ENCODE results near the gene WWTR1.

The WWTR1 gene

DNA sequence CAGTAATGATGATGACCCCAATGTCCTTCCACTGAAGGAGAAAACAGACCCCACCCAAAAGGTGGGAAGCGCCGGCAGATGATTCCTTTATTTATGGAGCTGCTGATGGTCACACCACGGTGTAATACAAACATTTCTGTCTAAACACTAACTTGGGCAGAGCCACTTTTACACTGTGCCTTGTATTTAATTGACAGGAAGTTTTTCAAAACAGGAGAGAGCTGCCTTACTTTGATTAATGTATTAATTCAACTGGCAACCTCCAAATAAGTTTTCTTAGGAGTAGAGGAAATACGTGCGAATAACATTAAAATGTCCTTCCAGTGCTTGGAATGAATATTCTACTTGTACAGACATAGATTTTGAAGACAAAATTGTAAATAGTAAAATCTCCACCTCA lies 70.4 kb downstream of the WWTR1 start:
- Histone ChIP-seq H3K4me1 (ENCODE audit: control insufficient read depth, insufficient read depth, low read length) (peaks cover 33% of the 10 kb centered on the region), H3K27me3 (replicated peaks; ENCODE audit: control insufficient read depth, insufficient read depth, low read length) (no peaks in the 10 kb centered on the region), H3K9me3 (ENCODE audit: control insufficient read depth, low read length) (no peaks in the 10 kb centered on the region), H3K36me3 (ENCODE audit: control insufficient read depth, insufficient read depth, low read length, severe bottlenecking) (no peaks in the 10 kb centered on the region), H3K4me3 (ENCODE audit: low read length) (no peak overlapping the region), H3K9ac (ENCODE audit: low read length) (no peak overlapping the region)
- DNase-seq (ENCODE audit: low read depth) = no peak

GRCh38 chr3:149586871-149587270 lies 71.0 kb downstream of the WWTR1 start:
- Histone ChIP-seq H3K9ac (ENCODE audit: low read length) (no peak overlapping the region), H3K4me1 (ENCODE audit: control insufficient read depth, insufficient read depth, low read length) (peaks cover 38% of the 10 kb centered on the region), H3K27me3 (replicated peaks; ENCODE audit: control insufficient read depth, insufficient read depth, low read length) (no peaks in the 10 kb centered on the region), H3K4me3 (ENCODE audit: low read length) (no peak overlapping the region), H3K36me3 (ENCODE audit: control insufficient read depth, insufficient read depth, low read length, severe bottlenecking) (no peaks in the 10 kb centered on the region), H3K9me3 (ENCODE audit: control insufficient read depth, low read length) (no peaks in the 10 kb centered on the region)
- DNase-seq (ENCODE audit: low read depth) = no peak

- H3K4me3 ChIP-seq (ENCODE audit: low read length) = no peak overlapping the region
- no peaks in the 10 kb centered on the region for H3K36me3 ChIP-seq (ENCODE audit: control insufficient read depth, insufficient read depth, low read length, severe bottlenecking)
- H3K9ac ChIP-seq (ENCODE audit: low read length) = no peak overlapping the region
- H3K27me3 ChIP-seq (replicated peaks; ENCODE audit: control insufficient read depth, insufficient read depth, low read length) = no peaks in the 10 kb centered on the region
- DNase-seq (ENCODE audit: low read depth) = no peak
- peaks cover 53% of the 10 kb centered on the region for H3K4me1 ChIP-seq (ENCODE audit: control insufficient read depth, insufficient read depth, low read length)
- H3K9me3 ChIP-seq (ENCODE audit: control insufficient read depth, low read length) = no peaks in the 10 kb centered on the region
Observed at GRCh38 chr3:149585401-149585726, 72.5 kb downstream of the WWTR1 start.

- H3K4me1 ChIP-seq (ENCODE audit: control insufficient read depth, insufficient read depth, low read length) = peaks cover 66% of the 10 kb centered on the region
- H3K9me3 ChIP-seq (ENCODE audit: control insufficient read depth, low read length) = no peaks in the 10 kb centered on the region
- peak overlapping the region; percentile 55 for H3K4me3 ChIP-seq (ENCODE audit: low read length)
- H3K27me3 ChIP-seq (replicated peaks; ENCODE audit: control insufficient read depth, insufficient read depth, low read length) = no peaks in the 10 kb centered on the region
- peak overlapping the region; percentile 55 for H3K9ac ChIP-seq (ENCODE audit: low read length)
- no peak for DNase-seq (ENCODE audit: low read depth)
- H3K36me3 ChIP-seq (ENCODE audit: control insufficient read depth, insufficient read depth, low read length, severe bottlenecking) = no peaks in the 10 kb centered on the region
Observed at GRCh38 chr3:149583921-149584635, 73.7 kb downstream of the WWTR1 start.

DNA sequence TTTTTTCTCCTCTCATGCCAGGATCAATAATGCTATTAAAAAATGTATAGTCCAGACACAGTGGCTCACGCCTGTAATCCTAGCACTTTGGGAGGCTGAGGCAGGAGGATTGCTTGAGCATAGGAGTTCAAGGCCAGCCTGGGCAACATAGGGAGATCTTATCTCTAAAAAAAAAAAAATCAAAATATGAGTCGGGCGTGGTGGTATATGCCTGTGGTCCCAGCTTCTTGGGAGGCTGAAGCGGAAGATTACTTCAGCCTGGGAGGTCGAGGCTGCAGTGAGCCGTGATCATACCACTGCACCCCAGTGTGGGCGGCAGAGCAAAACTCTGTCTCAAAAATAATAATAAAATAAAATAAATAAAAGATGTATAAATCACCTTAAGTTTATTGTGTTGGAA lies 75.4 kb downstream of the WWTR1 start:
- Histone ChIP-seq H3K36me3 (ENCODE audit: control insufficient read depth, insufficient read depth, low read length, severe bottlenecking) (no peaks in the 10 kb centered on the region), H3K9me3 (ENCODE audit: control insufficient read depth, low read length) (no peaks in the 10 kb centered on the region), H3K9ac (ENCODE audit: low read length) (peak overlapping the region; percentile 78), H3K4me1 (ENCODE audit: control insufficient read depth, insufficient read depth, low read length) (peaks cover 73% of the 10 kb centered on the region), H3K4me3 (ENCODE audit: low read length) (peak overlapping the region; percentile 75), H3K27me3 (replicated peaks; ENCODE audit: control insufficient read depth, insufficient read depth, low read length) (no peaks in the 10 kb centered on the region)
- no peak for DNase-seq (ENCODE audit: low read depth)

GRCh38 chr3:149581681-149582370 lies 76.0 kb downstream of the WWTR1 start:
- Histone ChIP-seq H3K27me3 (replicated peaks; ENCODE audit: control insufficient read depth, insufficient read depth, low read length) (no peaks in the 10 kb centered on the region), H3K36me3 (ENCODE audit: control insufficient read depth, insufficient read depth, low read length, severe bottlenecking) (no peaks in the 10 kb centered on the region), H3K4me3 (ENCODE audit: low read length) (peak overlapping the region; percentile 75), H3K9me3 (ENCODE audit: control insufficient read depth, low read length) (no peaks in the 10 kb centered on the region), H3K4me1 (ENCODE audit: control insufficient read depth, insufficient read depth, low read length) (peaks cover 76% of the 10 kb centered on the region), H3K9ac (ENCODE audit: low read length) (peak overlapping the region; percentile 78)
- DNase-seq (ENCODE audit: low read depth) = peak; percentile 78

GRCh38 chr3:149581248-149581647 lies 76.6 kb downstream of the WWTR1 start:
- peaks cover 77% of the 10 kb centered on the region for H3K4me1 ChIP-seq (ENCODE audit: control insufficient read depth, insufficient read depth, low read length)
- no peaks in the 10 kb centered on the region for H3K27me3 ChIP-seq (replicated peaks; ENCODE audit: control insufficient read depth, insufficient read depth, low read length)
- no peaks in the 10 kb centered on the region for H3K9me3 ChIP-seq (ENCODE audit: control insufficient read depth, low read length)
- peak overlapping the region; percentile 78 for H3K9ac ChIP-seq (ENCODE audit: low read length)
- H3K4me3 ChIP-seq (ENCODE audit: low read length) = peak overlapping the region; percentile 75
- DNase-seq (ENCODE audit: low read depth) = no peak
- no peaks in the 10 kb centered on the region for H3K36me3 ChIP-seq (ENCODE audit: control insufficient read depth, insufficient read depth, low read length, severe bottlenecking)

- Histone ChIP-seq H3K27me3 (replicated peaks; ENCODE audit: control insufficient read depth, insufficient read depth, low read length) (no peaks in the 10 kb centered on the region), H3K9ac (ENCODE audit: low read length) (peak overlapping the region; percentile 55), H3K4me3 (ENCODE audit: low read length) (no peak overlapping the region), H3K36me3 (ENCODE audit: control insufficient read depth, insufficient read depth, low read length, severe bottlenecking) (no peaks in the 10 kb centered on the region), H3K4me1 (ENCODE audit: control insufficient read depth, insufficient read depth, low read length) (peaks cover 90% of the 10 kb centered on the region), H3K9me3 (ENCODE audit: control insufficient read depth, low read length) (no peaks in the 10 kb centered on the region)
- DNase-seq (ENCODE audit: low read depth) = peak; percentile 59
Observed at GRCh38 chr3:149579838-149580542, 77.8 kb downstream of the WWTR1 start.

- Histone ChIP-seq H3K36me3 (ENCODE audit: control insufficient read depth, insufficient read depth, low read length, severe bottlenecking) (no peaks in the 10 kb centered on the region), H3K4me3 (ENCODE audit: low read length) (no peak overlapping the region), H3K27me3 (replicated peaks; ENCODE audit: control insufficient read depth, insufficient read depth, low read length) (no peaks in the 10 kb centered on the region), H3K9ac (ENCODE audit: low read length) (peak overlapping the region; percentile 55), H3K4me1 (ENCODE audit: control insufficient read depth, insufficient read depth, low read length) (peaks cover 91% of the 10 kb centered on the region), H3K9me3 (ENCODE audit: control insufficient read depth, low read length) (no peaks in the 10 kb centered on the region)
- DNase-seq (ENCODE audit: low read depth) = no peak
Observed at GRCh38 chr3:149579161-149579560, 78.7 kb downstream of the WWTR1 start.

GRCh38 chr3:149577801-149578200 lies 80.0 kb downstream of the WWTR1 start:
- H3K4me3 ChIP-seq (ENCODE audit: low read length) = no peak overlapping the region

GRCh38 chr3:149575961-149576564 lies 81.8 kb downstream of the WWTR1 start:
- H3K4me3 ChIP-seq (ENCODE audit: low read length) = peak overlapping the region; percentile 61
- peak; percentile 91 for DNase-seq (ENCODE audit: low read depth)

More at GRCh38 chr3:149577801-149578200, 80.0 kb downstream of the WWTR1 start:
- Histone ChIP-seq H3K27me3 (replicated peaks; ENCODE audit: control insufficient read depth, insufficient read depth, low read length) (no peaks in the 10 kb centered on the region), H3K9me3 (ENCODE audit: control insufficient read depth, low read length) (no peaks in the 10 kb centered on the region), H3K4me1 (ENCODE audit: control insufficient read depth, insufficient read depth, low read length) (peaks cover 92% of the 10 kb centered on the region), H3K9ac (ENCODE audit: low read length) (no peak overlapping the region), H3K36me3 (ENCODE audit: control insufficient read depth, insufficient read depth, low read length, severe bottlenecking) (no peaks in the 10 kb centered on the region)
- DNase-seq (ENCODE audit: low read depth) = no peak

More at GRCh38 chr3:149575961-149576564, 81.8 kb downstream of the WWTR1 start:
- peaks cover 92% of the 10 kb centered on the region for H3K4me1 ChIP-seq (ENCODE audit: control insufficient read depth, insufficient read depth, low read length)
- H3K9ac ChIP-seq (ENCODE audit: low read length) = peak overlapping the region; percentile 57
- peaks cover 10% of the 10 kb centered on the region for H3K36me3 ChIP-seq (ENCODE audit: control insufficient read depth, insufficient read depth, low read length, severe bottlenecking)
- no peaks in the 10 kb centered on the region for H3K27me3 ChIP-seq (replicated peaks; ENCODE audit: control insufficient read depth, insufficient read depth, low read length)
- no peaks in the 10 kb centered on the region for H3K9me3 ChIP-seq (ENCODE audit: control insufficient read depth, low read length)

Measured in adipocyte (in vitro differentiated cells).